ENCODE results near the gene KCNIP4.

- TF ChIP-seq, protein P1, sequence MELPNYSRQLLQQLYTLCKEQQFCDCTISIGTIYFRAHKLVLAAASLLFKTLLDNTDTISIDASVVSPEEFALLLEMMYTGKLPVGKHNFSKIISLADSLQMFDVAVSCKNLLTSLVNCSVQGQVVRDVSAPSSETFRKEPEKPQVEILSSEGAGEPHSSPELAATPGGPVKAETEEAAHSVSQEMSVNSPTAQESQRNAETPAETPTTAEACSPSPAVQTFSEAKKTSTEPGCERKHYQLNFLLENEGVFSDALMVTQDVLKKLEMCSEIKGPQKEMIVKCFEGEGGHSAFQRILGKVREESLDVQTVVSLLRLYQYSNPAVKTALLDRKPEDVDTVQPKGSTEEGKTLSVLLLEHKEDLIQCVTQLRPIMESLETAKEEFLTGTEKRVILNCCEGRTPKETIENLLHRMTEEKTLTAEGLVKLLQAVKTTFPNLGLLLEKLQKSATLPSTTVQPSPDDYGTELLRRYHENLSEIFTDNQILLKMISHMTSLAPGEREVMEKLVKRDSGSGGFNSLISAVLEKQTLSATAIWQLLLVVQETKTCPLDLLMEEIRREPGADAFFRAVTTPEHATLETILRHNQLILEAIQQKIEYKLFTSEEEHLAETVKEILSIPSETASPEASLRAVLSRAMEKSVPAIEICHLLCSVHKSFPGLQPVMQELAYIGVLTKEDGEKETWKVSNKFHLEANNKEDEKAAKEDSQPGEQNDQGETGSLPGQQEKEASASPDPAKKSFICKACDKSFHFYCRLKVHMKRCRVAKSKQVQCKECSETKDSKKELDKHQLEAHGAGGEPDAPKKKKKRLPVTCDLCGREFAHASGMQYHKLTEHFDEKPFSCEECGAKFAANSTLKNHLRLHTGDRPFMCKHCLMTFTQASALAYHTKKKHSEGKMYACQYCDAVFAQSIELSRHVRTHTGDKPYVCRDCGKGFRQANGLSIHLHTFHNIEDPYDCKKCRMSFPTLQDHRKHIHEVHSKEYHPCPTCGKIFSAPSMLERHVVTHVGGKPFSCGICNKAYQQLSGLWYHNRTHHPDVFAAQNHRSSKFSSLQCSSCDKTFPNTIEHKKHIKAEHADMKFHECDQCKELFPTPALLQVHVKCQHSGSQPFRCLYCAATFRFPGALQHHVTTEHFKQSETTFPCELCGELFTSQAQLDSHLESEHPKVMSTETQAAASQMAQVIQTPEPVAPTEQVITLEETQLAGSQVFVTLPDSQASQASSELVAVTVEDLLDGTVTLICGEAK (IDR thresholded peaks at IDR 0.05; ENCODE audit: borderline replicate concordance): no peak
- TF ChIP-seq ETV6 (conservative IDR thresholded peaks at IDR 0.05 in 1 of 2, IDR thresholded peaks at IDR 0.05 in 1 of 2; ENCODE audit: borderline replicate concordance in 1 of 2, low read depth in 1 of 2) (no peak), CTCF (IDR thresholded peaks at IDR 0.05 in 2 of 3, conservative IDR thresholded peaks at IDR 0.05 in 1 of 3; ENCODE audit: control insufficient read depth in 2 of 3, extremely low read depth in 1 of 3, insufficient read depth in 1 of 3, low read depth in 3 of 3, low read length in 3 of 3) (no peak), POLR2A (IDR thresholded peaks at IDR 0.05; ENCODE audit: low read depth, low read length) (no peak), NFIC (IDR thresholded peaks at IDR 0.05; ENCODE audit: low read depth, low read length) (no peak)
Measured at GRCh38 chr4:20831746-20832145, 1116.8 kb downstream of the KCNIP4 start.

Measured in GM12878 (cell line).